ENCODE results near the gene MCF2L.

- TF ChIP-seq CTCF (IDR thresholded peaks at IDR 0.05) (no peak), POLR2A (IDR thresholded peaks at IDR 0.05) (no peak)
Measured at GRCh38 chr13:112956571-112957294, 12.3 kb upstream of the MCF2L start.
